ENCODE measurements around the gene IZUMO4.

Gene IZUMO4

DNA sequence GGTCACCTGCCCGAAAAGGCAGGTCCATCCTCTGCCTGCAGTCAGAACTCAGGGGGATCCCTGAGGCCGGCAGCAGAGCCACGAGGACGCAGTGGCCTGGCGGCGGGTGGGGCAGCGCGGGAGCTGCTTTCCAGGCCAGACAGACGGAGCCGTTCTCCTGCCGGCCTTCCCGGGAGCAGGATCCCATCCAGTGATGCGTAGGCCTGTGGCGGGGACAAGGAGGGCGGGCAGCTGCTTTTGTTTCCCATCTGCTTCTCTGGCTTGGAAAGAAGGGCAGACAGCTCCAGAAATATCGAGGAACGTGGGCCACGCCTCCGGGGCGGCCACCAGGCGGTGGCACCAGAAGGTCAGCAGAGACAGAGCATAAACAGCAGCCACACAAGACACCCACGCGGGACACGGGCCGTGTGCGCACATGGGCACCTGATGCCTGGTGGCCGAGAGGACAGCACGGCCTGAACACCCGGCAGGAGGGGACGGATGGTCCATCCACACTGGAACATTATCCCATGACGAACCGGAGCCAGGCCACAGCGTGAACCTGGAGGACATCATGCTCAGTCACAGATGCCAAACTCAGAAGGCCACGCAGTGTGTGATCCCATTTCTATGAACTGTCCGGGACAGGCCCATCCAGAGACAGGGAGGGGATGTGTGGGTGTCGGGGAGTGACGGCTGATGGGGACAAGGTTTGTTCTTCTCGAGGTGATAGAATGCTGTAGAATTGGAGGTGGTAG lies 31.8 kb upstream of the IZUMO4 start:
- H3K4me3 ChIP-seq (ENCODE audit: low read length) = no peak overlapping the region
- TF ChIP-seq, protein P1, sequence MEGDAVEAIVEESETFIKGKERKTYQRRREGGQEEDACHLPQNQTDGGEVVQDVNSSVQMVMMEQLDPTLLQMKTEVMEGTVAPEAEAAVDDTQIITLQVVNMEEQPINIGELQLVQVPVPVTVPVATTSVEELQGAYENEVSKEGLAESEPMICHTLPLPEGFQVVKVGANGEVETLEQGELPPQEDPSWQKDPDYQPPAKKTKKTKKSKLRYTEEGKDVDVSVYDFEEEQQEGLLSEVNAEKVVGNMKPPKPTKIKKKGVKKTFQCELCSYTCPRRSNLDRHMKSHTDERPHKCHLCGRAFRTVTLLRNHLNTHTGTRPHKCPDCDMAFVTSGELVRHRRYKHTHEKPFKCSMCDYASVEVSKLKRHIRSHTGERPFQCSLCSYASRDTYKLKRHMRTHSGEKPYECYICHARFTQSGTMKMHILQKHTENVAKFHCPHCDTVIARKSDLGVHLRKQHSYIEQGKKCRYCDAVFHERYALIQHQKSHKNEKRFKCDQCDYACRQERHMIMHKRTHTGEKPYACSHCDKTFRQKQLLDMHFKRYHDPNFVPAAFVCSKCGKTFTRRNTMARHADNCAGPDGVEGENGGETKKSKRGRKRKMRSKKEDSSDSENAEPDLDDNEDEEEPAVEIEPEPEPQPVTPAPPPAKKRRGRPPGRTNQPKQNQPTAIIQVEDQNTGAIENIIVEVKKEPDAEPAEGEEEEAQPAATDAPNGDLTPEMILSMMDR (conservative IDR thresholded peaks at IDR 0.05; ENCODE audit: low read depth, low read length) = no peak
- no peak for DNase-seq (ENCODE audit: low read depth)

DNA sequence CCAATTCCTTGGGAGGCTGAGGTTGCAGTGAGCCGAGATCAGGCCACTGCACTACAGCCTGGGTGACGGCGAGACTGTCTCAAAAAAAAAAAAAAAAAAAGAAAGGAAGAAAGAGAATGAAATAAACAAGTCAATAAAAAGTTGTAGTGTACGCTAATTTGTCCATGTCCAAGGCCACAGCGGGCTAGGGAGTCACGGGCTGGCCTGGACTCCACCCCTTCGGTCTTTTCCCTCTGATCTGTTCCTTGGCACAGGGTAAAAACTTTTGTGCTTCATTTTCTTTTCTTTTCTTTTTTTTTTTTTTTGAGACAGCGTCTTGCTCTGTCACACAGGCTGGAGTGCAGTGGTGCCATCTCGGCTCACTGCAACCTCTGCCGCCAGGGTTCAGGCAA lies 26.3 kb upstream of the IZUMO4 start:
- H3K4me3 ChIP-seq (ENCODE audit: low read length) = no peak overlapping the region
- DNase-seq (ENCODE audit: low read depth) = no peak
- TF ChIP-seq, protein P1 (conservative IDR thresholded peaks at IDR 0.05; ENCODE audit: low read depth, low read length) = no peak

DNA sequence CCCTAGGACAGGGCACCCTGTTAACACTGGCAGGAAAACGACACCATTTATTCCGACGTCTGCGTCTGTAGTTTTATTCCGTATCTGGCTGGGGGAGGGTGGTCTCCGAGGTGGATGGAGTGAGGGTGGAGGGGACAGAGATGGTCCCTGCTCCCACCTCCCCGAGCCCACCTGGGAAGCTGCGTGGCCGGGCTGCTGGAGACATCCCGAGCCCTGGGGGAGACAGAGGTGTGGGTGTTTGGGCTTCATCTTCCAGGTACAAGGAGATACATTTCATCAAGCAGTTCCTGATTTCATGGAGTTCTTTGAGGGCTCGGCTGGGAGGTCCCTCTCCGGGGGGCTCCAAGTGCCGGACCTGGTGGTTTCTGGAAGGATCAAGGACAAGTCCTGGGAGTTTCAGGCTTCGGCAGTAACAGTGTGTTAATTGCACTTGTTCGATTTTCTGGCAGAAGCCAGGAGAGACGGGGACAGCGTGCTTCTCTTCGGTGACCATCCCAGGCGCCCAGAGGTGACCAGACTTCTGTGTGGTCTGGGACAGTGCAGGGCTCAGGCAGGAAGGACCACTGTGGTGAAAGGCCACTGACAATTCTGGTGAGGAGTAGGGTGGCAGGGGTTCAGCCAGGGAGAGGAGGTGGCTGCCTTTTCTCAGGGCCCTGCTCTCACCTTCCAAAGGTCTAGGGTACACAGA lies 25.6 kb upstream of the IZUMO4 start:
- no peak for DNase-seq (ENCODE audit: low read depth)
- no peak overlapping the region for H3K4me3 ChIP-seq (ENCODE audit: low read length)
- TF ChIP-seq, protein P1 (conservative IDR thresholded peaks at IDR 0.05; ENCODE audit: low read depth, low read length) = no peak

DNA sequence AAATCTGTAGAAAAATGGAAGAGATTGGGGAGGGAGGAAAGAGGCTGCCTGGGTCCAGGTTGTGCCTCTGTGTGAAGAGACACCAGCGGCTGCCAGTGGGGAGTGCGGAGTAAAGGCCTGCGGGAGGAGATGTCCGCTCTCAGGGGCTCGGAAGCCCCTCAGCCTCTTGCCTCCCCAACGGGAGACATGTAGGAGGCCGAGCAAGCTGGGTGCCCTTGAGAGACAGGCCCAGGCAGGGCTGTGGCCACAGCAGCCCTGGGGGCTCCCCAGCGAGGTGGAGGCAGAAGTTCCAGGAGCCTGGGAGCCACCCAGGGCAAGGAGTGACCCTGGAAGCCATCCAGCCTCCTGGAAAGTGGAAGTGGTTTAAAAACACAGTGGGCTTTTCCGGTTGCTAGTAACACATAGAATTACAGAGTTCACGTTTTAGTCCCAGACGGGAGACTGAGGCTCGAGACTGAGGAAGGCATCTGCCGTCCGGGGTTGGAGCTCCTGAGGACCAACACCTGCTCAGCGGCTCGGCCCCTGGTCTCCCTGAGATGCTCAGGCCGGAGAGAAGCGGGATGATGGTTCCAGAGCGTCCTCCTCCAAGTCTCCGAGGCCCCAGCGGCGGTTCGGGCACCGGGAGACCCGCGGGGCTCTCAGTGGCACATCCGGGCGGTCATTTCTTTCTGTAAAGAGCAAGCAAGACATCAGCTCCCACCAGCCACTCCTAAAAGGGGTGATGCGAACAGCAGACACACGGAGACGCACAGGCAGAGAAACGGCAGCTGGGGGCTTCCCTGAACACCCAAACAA lies 23.8 kb upstream of the IZUMO4 start:
- TF ChIP-seq, protein P1 (conservative IDR thresholded peaks at IDR 0.05; ENCODE audit: low read depth, low read length) = no peak
- no peak overlapping the region for H3K4me3 ChIP-seq (ENCODE audit: low read length)
- DNase-seq (ENCODE audit: low read depth) = no peak

DNA sequence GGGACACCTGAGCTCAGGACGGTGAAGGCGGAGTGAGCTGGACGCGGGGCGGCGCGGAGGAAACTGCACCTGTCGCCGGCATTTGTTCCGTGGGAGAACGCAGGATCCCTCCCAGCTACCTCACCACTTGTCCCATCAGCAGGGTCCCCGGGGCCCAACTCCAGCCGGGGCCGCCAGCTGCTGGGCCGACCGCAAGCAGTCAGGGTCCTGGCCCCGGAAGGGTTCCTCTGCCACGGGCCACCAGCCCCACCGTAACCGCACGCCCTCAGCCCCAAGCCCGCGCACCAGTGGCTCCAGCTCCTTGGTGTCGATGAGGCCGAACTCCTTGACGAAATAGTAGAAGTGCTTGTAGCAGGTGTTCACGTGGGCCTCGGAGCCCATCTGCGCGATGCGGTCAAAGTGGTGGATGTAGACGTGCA lies 20.2 kb upstream of the IZUMO4 start:
- TF ChIP-seq, protein P1 (conservative IDR thresholded peaks at IDR 0.05; ENCODE audit: low read depth, low read length) = no peak
- no peak for DNase-seq (ENCODE audit: low read depth)
- no peak overlapping the region for H3K4me3 ChIP-seq (ENCODE audit: low read length)

DNA sequence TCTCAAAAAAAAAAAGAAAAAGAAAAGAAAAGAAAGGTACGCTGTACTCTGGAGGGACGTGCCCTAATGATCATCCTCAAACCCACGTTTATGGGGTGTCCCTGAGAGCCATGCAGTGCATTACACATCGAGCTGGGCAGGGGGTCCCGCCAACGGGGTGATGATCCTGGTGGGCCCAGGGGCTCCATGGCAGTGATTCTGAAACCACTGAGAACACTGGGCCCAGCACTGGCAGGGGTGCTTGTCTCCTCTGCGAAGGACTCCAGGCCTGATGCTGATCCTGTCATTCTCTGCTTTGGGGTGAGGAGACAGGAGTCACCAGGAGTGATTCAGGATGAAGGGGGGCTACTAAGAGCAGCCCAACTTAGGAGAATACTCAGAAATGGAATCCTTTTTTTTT lies 19.3 kb upstream of the IZUMO4 start:
- TF ChIP-seq, protein P1 (conservative IDR thresholded peaks at IDR 0.05; ENCODE audit: low read depth, low read length) = no peak
- DNase-seq (ENCODE audit: low read depth) = no peak
- H3K4me3 ChIP-seq (ENCODE audit: low read length) = no peak overlapping the region

Data from retinal pigment epithelial cell (primary cell).